Activated T-helper 9 cell treated with anti-CD3 and anti-CD28 coated beads, Interleukin-2, amount 50 U/mL, for 16 hours (primary cell): ENCODE results near the gene SEMA6A.

Source experiments
- DNase-seq: peaks from one replicate; pipeline ENCODE4 v3.0.0-alpha.2; 2020; ENCODE audit warnings: low read depth

SEMA6A gene

DNA sequence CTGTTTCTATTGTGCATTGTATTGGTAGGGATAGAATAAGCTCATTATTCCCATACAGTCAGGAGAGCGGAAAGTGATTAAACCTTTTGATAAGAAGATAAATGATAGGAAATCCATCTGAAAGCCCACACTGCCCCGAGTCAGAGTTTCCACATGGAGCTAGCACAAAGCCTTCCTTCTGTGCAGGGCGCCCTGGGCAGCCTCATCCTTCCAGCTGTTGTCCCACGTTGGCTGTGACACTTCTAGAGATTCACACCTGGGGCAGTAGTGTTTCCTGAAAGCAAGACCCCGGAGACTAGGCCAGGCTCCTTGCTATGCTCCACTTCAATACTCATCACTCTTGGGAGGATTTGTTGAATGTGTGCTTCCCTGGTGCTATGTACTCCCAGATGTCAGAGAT, 172.4 kb downstream of the SEMA6A start:
- DNase-seq, result no peak

GRCh38 chr5:116401576-116401975, 173.0 kb downstream of the SEMA6A start:
- no peak for DNase-seq

- no peak for DNase-seq
Measured at GRCh38 chr5:116396476-116397099, 178.0 kb downstream of the SEMA6A start.

GRCh38 chr5:116395631-116396203, 178.9 kb downstream of the SEMA6A start:
- no peak for DNase-seq

DNA sequence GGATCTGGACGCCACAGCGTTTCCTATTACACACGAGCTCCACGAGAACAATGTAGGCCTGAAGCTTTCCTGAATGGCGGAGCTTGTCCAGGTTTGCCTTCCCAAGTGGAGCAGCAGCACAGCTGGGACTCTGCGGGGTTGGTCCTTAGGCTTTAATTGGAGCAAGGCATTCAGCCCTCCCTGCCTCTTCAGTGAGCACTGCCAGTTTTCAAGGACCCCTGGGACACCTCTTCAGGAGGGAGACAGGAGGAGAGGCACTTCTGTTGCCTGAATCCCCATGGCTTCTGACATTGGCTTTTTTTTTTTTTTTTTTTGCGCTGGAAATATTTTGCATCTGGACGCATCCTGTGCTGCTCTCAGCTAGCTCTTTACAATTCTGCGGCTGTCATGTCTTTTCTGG, 179.4 kb downstream of the SEMA6A start:
- DNase-seq, result no peak

DNA sequence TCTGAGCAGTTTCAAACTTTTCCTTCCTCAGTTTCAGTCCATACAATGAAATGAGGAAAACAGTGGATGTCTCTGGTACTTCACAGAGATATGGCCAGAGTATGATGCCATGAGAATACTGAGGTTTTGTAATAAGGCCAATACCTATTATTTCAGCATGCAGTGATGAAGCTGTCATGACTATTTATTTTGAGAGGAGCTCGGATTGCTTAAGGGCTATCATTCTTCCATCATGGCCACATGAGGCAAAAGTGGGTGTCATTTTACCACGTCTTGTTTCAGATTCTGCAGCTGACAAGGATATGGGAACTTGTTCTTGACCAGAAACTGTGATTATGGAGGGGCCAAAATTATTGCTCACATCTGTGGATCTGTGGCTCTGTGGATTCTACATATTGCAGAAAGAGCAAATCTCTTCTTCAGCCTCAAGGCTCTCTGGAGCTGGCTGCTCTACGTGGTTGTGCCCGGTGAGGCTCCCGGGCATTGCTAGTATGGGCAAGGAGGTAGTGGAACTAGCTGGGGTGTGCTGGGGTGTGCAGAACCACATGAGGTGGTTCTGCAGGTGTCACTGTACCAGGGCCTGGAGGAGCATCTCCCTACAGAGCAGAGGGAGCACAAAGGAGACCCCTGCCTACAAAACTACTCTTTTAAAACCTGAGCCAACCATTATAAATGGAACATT, 180.3 kb downstream of the SEMA6A start:
- no peak for DNase-seq
